Muscle of back (tissue), 11 donors: ENCODE results near the gene C9orf78. TPM values are rescaled to one million over a fixed set of nuclear protein-coding genes. Genes with fewer than 3 reads are reported as not detected.

Experiments used
- DNase-seq, 3 donors: peaks; one replicate each; pipeline versions ENCODE4 v3.0.0 to v3.0.0-alpha.2; 2013
- polyA plus RNA-seq, 10 donors: library from polyadenylated mRNA; unstranded; fragments of 120-200 nt; gene quantifications; one replicate each; pipeline ENCODE4 v1.2.1, GENCODE V29; 2013; ENCODE audit not compliant: insufficient read length in 10 of 10

Gene C9orf78
- polyA plus RNA-seq, 10 donors, result 37.3 to 59.1 (median 52.0) TPM

- DNase-seq, result no peak
Measured at GRCh38 chr9:129848712-129849441, 13.8 kb upstream of the C9orf78 start.

- DNase-seq, result no peak
Measured at GRCh38 chr9:129845373-129845772, 10.3 kb upstream of the C9orf78 start.

GRCh38 chr9:129841071-129841470 is 6.0 kb upstream of the C9orf78 start:
- DNase-seq, result no peak

GRCh38 chr9:129840034-129840433 is 5.0 kb upstream of the C9orf78 start:
- DNase-seq, result no peak

GRCh38 chr9:129839324-129840023 is 4.4 kb upstream of the C9orf78 start:
- no peak for DNase-seq

GRCh38 chr9:129838707-129839259 is 3.7 kb upstream of the C9orf78 start:
- peak in 1 of 3 donors; percentile 27 for DNase-seq

- DNase-seq, result peak in 1 of 3 donors; percentile 22
Measured at GRCh38 chr9:129836311-129837007, 1.4 kb upstream of the C9orf78 start.

GRCh38 chr9:129835860-129836223 is 767 bp upstream of the C9orf78 start:
- DNase-seq, result no peak

GRCh38 chr9:129834489-129835127 is 467 bp downstream of the C9orf78 start:
- DNase-seq, result no peak

GRCh38 chr9:129832982-129833381 is 2.1 kb downstream of the C9orf78 start:
- DNase-seq, result no peak

- no peak for DNase-seq
Measured at GRCh38 chr9:129828969-129829368, 6.1 kb downstream of the C9orf78 start.

- no peak for DNase-seq
Measured at GRCh38 chr9:129828051-129828450, 7.0 kb downstream of the C9orf78 start.

GRCh38 chr9:129826759-129827158 is 8.3 kb downstream of the C9orf78 start:
- DNase-seq, result no peak

GRCh38 chr9:129826344-129826743 is 8.7 kb downstream of the C9orf78 start:
- no peak for DNase-seq

GRCh38 chr9:129823935-129824601 is 11.0 kb downstream of the C9orf78 start, which contains the start of gene TOR1A:
Gene TOR1A, minus strand, starts transcription at chr9:129824136. Its CDS starts 51 bp downstream, at chr9:129824085.
- peak; percentile 92 to 97 (median 94) for DNase-seq

- no peak for DNase-seq
Measured at GRCh38 chr9:129823542-129823934, 11.5 kb downstream of the C9orf78 start.

- peak in 1 of 3 donors; percentile 20 for DNase-seq
Measured at GRCh38 chr9:129822898-129823541, 12.1 kb downstream of the C9orf78 start.

GRCh38 chr9:129816501-129817435 is 18.3 kb downstream of the C9orf78 start:
- no peak for DNase-seq

- no peak for DNase-seq
Measured at GRCh38 chr9:129815278-129815677, 19.8 kb downstream of the C9orf78 start.
